HEK293T (cell line): ENCODE results near the gene KCTD13.

ENCODE experiments used
- CTCF ChIA-PET: fragments of 350-600 bp; formaldehyde crosslinking; extraction: SDS; loops from one replicate; lab custom pipeline; 2021; ENCODE audit warnings: antibody characterized with exemption, inconsistent platforms; lab: Yijun Ruan, JAX
- POLR2A ChIA-PET: fragments of 350-600 bp; formaldehyde crosslinking; extraction: SDS; loops from one replicate; lab custom pipeline; 2020; ENCODE audit warnings: antibody characterized with exemption, inconsistent platforms; lab: Yijun Ruan, JAX
- DNase-seq: peaks from one replicate; pipeline ENCODE4 v3.0.0; 2012; ENCODE audit warnings: mixed read lengths; ENCODE audit errors: extremely low spot score
- ARNT ChIP-seq: fragments of 450-650 bp; IDR thresholded peaks from 2 replicates; pipeline ENCODE4 v1.6.1; 2017; ENCODE audit warnings: mild to moderate bottlenecking
- BHLHE40 ChIP-seq: fragments of 450-650 bp; IDR thresholded peaks from 2 replicates; pipeline ENCODE4 v1.6.1; 2016; ENCODE audit warnings: mild to moderate bottlenecking, moderate library complexity, borderline replicate concordance
- CTBP1 ChIP-seq: fragments of 450-650 bp; IDR thresholded peaks from 2 replicates; pipeline ENCODE4 v1.6.1; 2016; ENCODE audit warnings: borderline replicate concordance
- ELF4 ChIP-seq: fragments of 450-650 bp; IDR thresholded peaks from 2 replicates; pipeline ENCODE4 v1.6.1; 2017; ENCODE audit warnings: antibody characterized with exemption
- FOXA1 ChIP-seq: fragments of 450-650 bp; IDR thresholded peaks from 2 replicates; pipeline ENCODE4 v1.6.1; 2016; ENCODE audit warnings: mild to moderate bottlenecking
- FOXK2 ChIP-seq: fragments of 450-650 bp; IDR thresholded peaks from 2 replicates; pipeline ENCODE4 v1.6.1; 2016; ENCODE audit warnings: mild to moderate bottlenecking
- FOXM1 ChIP-seq: fragments of 450-650 bp; IDR thresholded peaks from 2 replicates; pipeline ENCODE4 v1.6.1; 2017; ENCODE audit warnings: mild to moderate bottlenecking, borderline replicate concordance
- HDGF ChIP-seq: fragments of 450-650 bp; IDR thresholded peaks from 2 replicates; pipeline ENCODE4 v1.6.1; 2017; ENCODE audit warnings: antibody characterized with exemption, borderline replicate concordance
- L3MBTL2 ChIP-seq: fragments of 450-650 bp; conservative IDR thresholded peaks from 2 replicates; pipeline ENCODE4 v1.6.1; 2016; ENCODE audit warnings: mild to moderate bottlenecking
- LEF1 ChIP-seq: fragments of 450-650 bp; IDR thresholded peaks from 2 replicates; pipeline ENCODE4 v1.6.1; 2017; ENCODE audit warnings: mild to moderate bottlenecking, borderline replicate concordance
- NFRKB ChIP-seq: fragments of 450-650 bp; IDR thresholded peaks from 2 replicates; pipeline ENCODE4 v1.6.1; 2016; ENCODE audit warnings: mild to moderate bottlenecking, moderate library complexity
- SP1 ChIP-seq: fragments of 450-650 bp; IDR thresholded peaks from 2 replicates; pipeline ENCODE4 v1.6.1; 2017
- SUZ12 ChIP-seq: fragments of 450-650 bp; IDR thresholded peaks from 2 replicates; pipeline ENCODE4 v1.6.1; 2016; ENCODE audit warnings: mild to moderate bottlenecking
- TARDBP ChIP-seq: fragments of 450-650 bp; IDR thresholded peaks from 2 replicates; pipeline ENCODE4 v1.6.1; 2016
- ZNF384 ChIP-seq: fragments of 450-650 bp; IDR thresholded peaks from 2 replicates; pipeline ENCODE4 v1.6.1; 2016
- TF ChIP-seq, protein P1 (sequence below): fragments of 450-650 bp; IDR thresholded peaks from 2 replicates; pipeline ENCODE4 v1.6.1; 2016

The KCTD13 gene

GRCh38 chr16:29904947-29905346, 21.1 kb downstream of the KCTD13 start:
- CTCF ChIA-PET = no interaction called here
- POLR2A ChIA-PET = no interaction called here
- TF ChIP-seq CTBP1 (no peak), SP1 (no peak), L3MBTL2 (no peak), FOXM1 (no peak), ELF4 (no peak), ARNT (no peak), FOXA1 (no peak), ZNF384 (no peak), FOXK2 (no peak), BHLHE40 (no peak), LEF1 (no peak), TARDBP (no peak), SUZ12 (no peak), HDGF (no peak)
- TF ChIP-seq, protein P1, sequence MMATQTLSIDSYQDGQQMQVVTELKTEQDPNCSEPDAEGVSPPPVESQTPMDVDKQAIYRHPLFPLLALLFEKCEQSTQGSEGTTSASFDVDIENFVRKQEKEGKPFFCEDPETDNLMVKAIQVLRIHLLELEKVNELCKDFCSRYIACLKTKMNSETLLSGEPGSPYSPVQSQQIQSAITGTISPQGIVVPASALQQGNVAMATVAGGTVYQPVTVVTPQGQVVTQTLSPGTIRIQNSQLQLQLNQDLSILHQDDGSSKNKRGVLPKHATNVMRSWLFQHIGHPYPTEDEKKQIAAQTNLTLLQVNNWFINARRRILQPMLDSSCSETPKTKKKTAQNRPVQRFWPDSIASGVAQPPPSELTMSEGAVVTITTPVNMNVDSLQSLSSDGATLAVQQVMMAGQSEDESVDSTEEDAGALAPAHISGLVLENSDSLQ = no peak
- DNase-seq = no peak

DNA sequence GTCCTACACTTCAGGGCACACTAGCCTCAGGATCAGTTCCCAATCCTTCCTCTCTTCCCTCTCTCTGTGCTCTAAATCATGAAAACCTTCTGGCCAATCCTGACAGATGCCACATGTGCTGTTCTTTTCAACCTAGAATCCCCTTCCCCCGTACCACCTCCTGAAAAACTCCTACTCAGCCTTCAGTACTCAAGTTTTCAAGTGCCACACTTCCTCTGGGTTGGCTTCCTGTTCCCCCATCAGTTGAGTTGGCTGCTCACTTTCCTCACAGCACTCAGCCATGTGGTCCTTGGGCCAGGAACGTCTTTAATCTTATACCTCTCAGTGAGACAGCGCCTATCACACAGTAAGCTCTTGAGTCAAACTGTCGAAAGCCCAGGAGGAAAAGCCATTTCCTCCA, 22.4 kb downstream of the KCTD13 start:
- CTCF ChIA-PET = interaction anchor here (0.5 kb wide), 1 partner anchor 54 kb away, joined by 4 read pairs; no protein-coding TSS in a partner anchor
- POLR2A ChIA-PET = interaction anchor here (1.1 kb wide), 1 partner anchor 22 kb away, joined by 3 read pairs; the partner anchor contains the start of gene KCTD13
- DNase-seq = no peak
- TF ChIP-seq SP1 = no peak
- TF ChIP-seq CTBP1 = no peak
- no peak for TF ChIP-seq SUZ12
- no peak for TF ChIP-seq FOXM1
- TF ChIP-seq LEF1 = no peak
- no peak for TF ChIP-seq ZNF384
- TF ChIP-seq TARDBP = no peak
- TF ChIP-seq ARNT = no peak
- no peak for TF ChIP-seq L3MBTL2
- TF ChIP-seq FOXA1 = no peak
- TF ChIP-seq, protein P1 = no peak
- no peak for TF ChIP-seq ELF4

DNA sequence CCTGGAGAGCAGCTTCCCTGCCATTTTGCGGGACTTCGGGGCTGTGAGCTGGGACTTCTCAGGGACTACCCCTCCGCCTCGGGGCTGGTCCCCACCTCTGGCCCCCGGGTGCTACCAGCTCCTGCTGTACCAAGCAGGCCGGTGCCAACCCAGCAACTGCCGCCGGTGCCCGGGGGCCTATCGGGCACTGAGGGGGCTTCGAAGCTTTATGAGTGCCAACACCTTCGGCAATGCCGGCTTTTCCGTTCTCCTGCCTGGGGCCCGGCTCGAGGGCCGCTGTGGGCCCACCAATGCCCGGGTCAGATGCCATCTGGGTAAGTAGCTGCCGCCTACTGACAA, 24.4 kb downstream of the KCTD13 start:
- no peak for TF ChIP-seq SUZ12
- no peak for TF ChIP-seq LEF1
- TF ChIP-seq L3MBTL2 = no peak
- no peak for TF ChIP-seq CTBP1
- TF ChIP-seq ARNT = no peak
- TF ChIP-seq SP1 = no peak
- TF ChIP-seq NFRKB = no peak
- no peak for TF ChIP-seq FOXK2
- no peak for TF ChIP-seq BHLHE40
- no peak for TF ChIP-seq HDGF
- no peak for TF ChIP-seq TARDBP
- TF ChIP-seq FOXM1 = no peak
- no peak for TF ChIP-seq FOXA1
- TF ChIP-seq ELF4 = no peak
- no peak for DNase-seq
- POLR2A ChIA-PET = interaction anchor here (0.9 to 4.9 kb wide), 6 partner anchors 13 to 88 kb away, joined by 3 to 41 read pairs (median 8); partner anchors contain the start of genes KCTD13 and TAOK2
- CTCF ChIA-PET = interaction anchor here (1.5 kb wide), 1 partner anchor 53 kb away, joined by 3 read pairs; no protein-coding TSS in a partner anchor

DNA sequence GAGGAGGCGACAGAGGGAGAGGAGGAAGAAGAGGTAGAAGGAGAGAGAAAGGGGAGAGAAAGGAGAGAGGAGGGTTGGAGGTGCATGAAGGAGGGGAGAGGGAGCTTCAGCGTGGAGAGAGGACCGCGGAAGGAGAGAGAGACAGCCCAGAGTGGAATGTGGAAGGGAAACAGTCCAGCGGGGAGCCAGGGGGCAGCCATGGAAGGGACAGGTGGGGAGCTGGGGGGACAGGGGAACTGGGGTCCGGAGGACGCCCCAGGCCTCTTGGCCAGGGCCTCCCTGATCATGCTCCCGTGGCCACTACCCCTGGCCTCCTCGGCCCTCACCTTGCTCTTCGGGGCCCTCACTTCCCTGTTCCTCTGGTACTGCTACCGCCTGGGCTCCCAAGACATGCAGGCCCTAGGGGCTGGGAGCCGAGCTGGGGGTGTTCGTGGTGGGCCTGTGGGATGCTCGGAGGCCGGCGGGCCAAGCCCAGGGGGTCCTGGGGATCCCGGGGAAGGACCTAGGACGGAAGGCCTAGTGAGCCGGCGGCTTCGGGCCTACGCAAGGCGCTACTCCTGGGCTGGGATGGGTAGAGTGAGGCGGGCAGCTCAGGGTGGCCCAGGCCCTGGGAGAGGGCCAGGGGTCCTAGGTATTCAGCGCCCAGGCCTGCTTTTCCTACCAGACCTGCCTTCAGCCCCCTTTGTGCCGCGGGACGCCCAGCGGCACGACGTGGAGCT, 25.0 kb downstream of the KCTD13 start:
- TF ChIP-seq LEF1 (no peak), CTBP1 (no peak), HDGF (no peak), ELF4 (no peak), FOXM1 (no peak), NFRKB (no peak), FOXA1 (no peak)
- ChIA-PET POLR2A (interaction anchor here (0.8 to 4.9 kb wide), 11 partner anchors 8 to 94 kb away, joined by 3 to 41 read pairs (median 5); partner anchors contain the start of genes HIRIP3, KCTD13, PAGR1 and TAOK2), CTCF (interaction anchor here (0.6 to 1.8 kb wide), 3 partner anchors 10 to 202 kb away, joined by 3 to 5 read pairs (median 4); no protein-coding TSS in a partner anchor)
- no peak for DNase-seq

GRCh38 chr16:29900102-29900887, 25.7 kb downstream of the KCTD13 start, which contains the start of gene ASPHD1:
Gene ASPHD1, plus strand, starts transcription at chr16:29900488. Its CDS starts 484 bp downstream, at chr16:29900972.
- TF ChIP-seq L3MBTL2 (peak; percentile 38; the same call in 1 of the 2 replicates), TARDBP (no peak), SUZ12 (no peak), FOXM1 (no peak), BHLHE40 (no peak), FOXK2 (no peak)
- TF ChIP-seq, protein P1 = no peak
- ChIA-PET CTCF (interaction anchor here (0.5 to 1.8 kb wide), 7 partner anchors 11 to 576 kb away, joined by 3 to 10 read pairs (median 4); no protein-coding TSS in a partner anchor), POLR2A (interaction anchor here (0.6 to 4.9 kb wide), 24 partner anchors 9 to 153 kb away, joined by 3 to 41 read pairs (median 4); partner anchors contain the start of genes CDIPT, HIRIP3, KCTD13 and MAZ)
- DNase-seq = peak; percentile 92
